Measurements from ENCODE around the gene MMEL1.
"Not testable (repeated sequence)": the region's sequence is repeated elsewhere in the genome, so short reads cannot be mapped to it uniquely, and the experiment has no call there.

Gene MMEL1

GRCh38 chr1:2632561-2633361, at the start of gene MMEL1:
MMEL1 (minus strand) TSS chr1:2633016; CDS start chr1:2629484, 3,532 bp downstream.
- DNase-seq (ENCODE audit: low read depth in 2 of 2): no peak

- not testable (repeated sequence) for DNase-seq (ENCODE audit: low read depth in 2 of 2)
These were observed 43.9 kb upstream of the MMEL1 start for GRCh38 chr1:2676726-2677125.

GRCh38 chr1:2671656-2672055, 38.8 kb upstream of the MMEL1 start:
- not testable (repeated sequence) for DNase-seq (ENCODE audit: low read depth in 2 of 2)

- DNase-seq (ENCODE audit: low read depth in 2 of 2): not testable (repeated sequence)
These were observed 27.0 kb upstream of the MMEL1 start for GRCh38 chr1:2659806-2660205.

- DNase-seq (ENCODE audit: low read depth in 2 of 2): not testable (repeated sequence)
These were observed 25.1 kb upstream of the MMEL1 start for GRCh38 chr1:2657909-2658308.

- not testable (repeated sequence) for DNase-seq (ENCODE audit: low read depth in 2 of 2)
These were observed 24.3 kb upstream of the MMEL1 start for GRCh38 chr1:2657124-2657523.

GRCh38 chr1:2655598-2656434, 23.0 kb upstream of the MMEL1 start:
- not testable (repeated sequence) for DNase-seq (ENCODE audit: low read depth in 2 of 2)

- not testable (repeated sequence) for DNase-seq (ENCODE audit: low read depth in 2 of 2)
These were observed 21.7 kb upstream of the MMEL1 start for GRCh38 chr1:2654443-2654948.

GRCh38 chr1:2653741-2654442, 21.1 kb upstream of the MMEL1 start:
- not testable (repeated sequence) for DNase-seq (ENCODE audit: low read depth in 2 of 2)

- DNase-seq (ENCODE audit: low read depth in 2 of 2): not testable (repeated sequence)
These were observed 20.2 kb upstream of the MMEL1 start for GRCh38 chr1:2652926-2653571.

GRCh38 chr1:2652152-2652925, 19.5 kb upstream of the MMEL1 start:
- not testable (repeated sequence) for DNase-seq (ENCODE audit: low read depth in 2 of 2)

GRCh38 chr1:2650967-2651645, 18.3 kb upstream of the MMEL1 start:
- DNase-seq (ENCODE audit: low read depth in 2 of 2): no peak

GRCh38 chr1:2646837-2647236, 14.0 kb upstream of the MMEL1 start:
- no peak for DNase-seq (ENCODE audit: low read depth in 2 of 2)

GRCh38 chr1:2645776-2646175, 13.0 kb upstream of the MMEL1 start:
- DNase-seq (ENCODE audit: low read depth in 2 of 2): no peak

GRCh38 chr1:2645143-2645542, 12.3 kb upstream of the MMEL1 start:
- no peak for DNase-seq (ENCODE audit: low read depth in 2 of 2)

GRCh38 chr1:2644591-2645101, 11.8 kb upstream of the MMEL1 start:
- no peak for DNase-seq (ENCODE audit: low read depth in 2 of 2)

GRCh38 chr1:2644171-2644570, 11.4 kb upstream of the MMEL1 start:
- no peak for DNase-seq (ENCODE audit: low read depth in 2 of 2)

- no peak for DNase-seq (ENCODE audit: low read depth in 2 of 2)
These were observed 10.7 kb upstream of the MMEL1 start for GRCh38 chr1:2643414-2644077.

Measured in stimulated activated CD4-positive, alpha-beta T cell treated with anti-CD3 and anti-CD28 coated beads, Interleukin-1b, Interleukin-23, amount 100 ng/mL, for 1 hour (primary cell).